Measurements from ENCODE around the gene ANGPTL4.
A peak's percentile ranks its signal among the peaks of the same experiment; 100 is the strongest.
"Not testable (repeated sequence)": the region's sequence is repeated elsewhere in the genome, so short reads cannot be mapped to it uniquely, and the experiment has no call there.

The ANGPTL4 gene

GRCh38 chr19:8361921-8362793 is 1.8 kb upstream of the ANGPTL4 start:
- peak; percentile 99 for DNase-seq (ENCODE audit: low read depth)

GRCh38 chr19:8366121-8366581 is 2.2 kb downstream of the ANGPTL4 start:
- no peak for DNase-seq (ENCODE audit: low read depth)

GRCh38 chr19:8366961-8367326 is 3.0 kb downstream of the ANGPTL4 start:
- DNase-seq (ENCODE audit: low read depth), result peak; percentile 32

- DNase-seq (ENCODE audit: low read depth), result peak; percentile 99
Measured at GRCh38 chr19:8367327-8368001, 3.5 kb downstream of the ANGPTL4 start.

- no peak for DNase-seq (ENCODE audit: low read depth)
Measured at GRCh38 chr19:8370176-8371010, 6.4 kb downstream of the ANGPTL4 start.

GRCh38 chr19:8371011-8371804 is 7.3 kb downstream of the ANGPTL4 start:
- no peak for DNase-seq (ENCODE audit: low read depth)

- DNase-seq (ENCODE audit: low read depth), result no peak
Measured at GRCh38 chr19:8373867-8374813, 10.2 kb downstream of the ANGPTL4 start.

GRCh38 chr19:8375766-8376165 is 11.8 kb downstream of the ANGPTL4 start:
- not testable (repeated sequence) for DNase-seq (ENCODE audit: low read depth)

- DNase-seq (ENCODE audit: low read depth), result not testable (repeated sequence)
Measured at GRCh38 chr19:8376373-8376974, 12.5 kb downstream of the ANGPTL4 start.

- DNase-seq (ENCODE audit: low read depth), result no peak
Measured at GRCh38 chr19:8377598-8377997, 13.6 kb downstream of the ANGPTL4 start.

- DNase-seq (ENCODE audit: low read depth), result not testable (repeated sequence)
Measured at GRCh38 chr19:8379156-8379891, 15.4 kb downstream of the ANGPTL4 start.

- DNase-seq (ENCODE audit: low read depth), result not testable (repeated sequence)
Measured at GRCh38 chr19:8384569-8384968, 20.6 kb downstream of the ANGPTL4 start.

- not testable (repeated sequence) for DNase-seq (ENCODE audit: low read depth)
Measured at GRCh38 chr19:8385103-8385502, 21.1 kb downstream of the ANGPTL4 start.

GRCh38 chr19:8385566-8385965 is 21.6 kb downstream of the ANGPTL4 start:
- not testable (repeated sequence) for DNase-seq (ENCODE audit: low read depth)

- DNase-seq (ENCODE audit: low read depth), result not testable (repeated sequence)
Measured at GRCh38 chr19:8386419-8386818, 22.5 kb downstream of the ANGPTL4 start.

- DNase-seq (ENCODE audit: low read depth), result no peak
Measured at GRCh38 chr19:8386990-8387389, 23.0 kb downstream of the ANGPTL4 start.

GRCh38 chr19:8387688-8388611 is 24.0 kb downstream of the ANGPTL4 start:
- DNase-seq (ENCODE audit: low read depth), result peak; percentile 35

GRCh38 chr19:8388612-8388958 is 24.6 kb downstream of the ANGPTL4 start:
- no peak for DNase-seq (ENCODE audit: low read depth)

Data from EH (cell line).